Omental fat pad (tissue), 4 donors: ENCODE data around the gene CYP4F8. TPM values are rescaled to one million over a fixed set of nuclear protein-coding genes. Genes with fewer than 3 reads are reported as not detected.

Experiments
- ATAC-seq: fragments of 150-250 bp; one replicate; pipeline ENCODE4 v1.9.1; 2016; ENCODE audit warnings: mild to moderate bottlenecking, moderate library complexity; ENCODE audit not compliant: low FRiP score
- DNase-seq: peaks from one replicate; pipeline ENCODE4 v3.0.0-alpha.2; 2019; ENCODE audit warnings: low spot score
- CTCF ChIP-seq, 3 donors: fragments of 450-650 bp; IDR thresholded peaks; one replicate each; pipeline ENCODE4 v1.5.1; 2016 to 2017; ENCODE audit warnings: antibody characterized with exemption in 3 of 3, mild to moderate bottlenecking in 3 of 3, moderate library complexity in 2 of 3
- total RNA-seq, 4 donors: library from RNA; depleted of rRNA; stranded (reverse); fragments of >200 nt; gene quantifications; one replicate each; pipeline ENCODE4 v1.1.0, GENCODE V29; 2016

Gene CYP4F8
- total RNA-seq, 4 donors from 2014 or later, result not detected

- no peak for TF ChIP-seq CTCF (IDR thresholded peaks at IDR 0.05)
- no peak for DNase-seq
- ATAC-seq, result no peak
Measured at GRCh38 chr19:15663247-15663646, 48.2 kb downstream of the CYP4F8 start.

- no peak for TF ChIP-seq CTCF (IDR thresholded peaks at IDR 0.05)
- DNase-seq (no peak), ATAC-seq (no peak)
Measured at GRCh38 chr19:15666186-15666585, 51.2 kb downstream of the CYP4F8 start.

GRCh38 chr19:15666883-15667282 lies 51.9 kb downstream of the CYP4F8 start:
- DNase-seq (no peak), ATAC-seq (no peak)
- no peak for TF ChIP-seq CTCF (IDR thresholded peaks at IDR 0.05)

GRCh38 chr19:15669440-15669839 lies 54.4 kb downstream of the CYP4F8 start:
- no peak for ATAC-seq
- DNase-seq, result no peak
- TF ChIP-seq CTCF (IDR thresholded peaks at IDR 0.05), result no peak

- DNase-seq (no peak), ATAC-seq (no peak)
- TF ChIP-seq CTCF (IDR thresholded peaks at IDR 0.05), result no peak
Measured at GRCh38 chr19:15669891-15670290, 54.9 kb downstream of the CYP4F8 start.

GRCh38 chr19:15671237-15671821 lies 56.3 kb downstream of the CYP4F8 start:
- TF ChIP-seq CTCF (IDR thresholded peaks at IDR 0.05), result no peak
- DNase-seq, result no peak
- no peak for ATAC-seq

- ATAC-seq (no peak), DNase-seq (no peak)
- TF ChIP-seq CTCF (IDR thresholded peaks at IDR 0.05), result no peak
Measured at GRCh38 chr19:15671891-15672579, 57.0 kb downstream of the CYP4F8 start.
